NB4 (cell line): ENCODE measurements around the gene KIF1B.

Experiments
- CTCF ChIP-seq: IDR thresholded peaks from one replicate; pipeline ENCODE4 v1.5.1; 2012; ENCODE audit warnings: low read depth, low read length
- POLR2A ChIP-seq: IDR thresholded peaks from 2 replicates; pipeline ENCODE4 v1.6.1; 2011; ENCODE audit warnings: mild to moderate bottlenecking; ENCODE audit not compliant: insufficient read length; ENCODE audit errors: extremely low read depth

GRCh38 chr1:10188133-10188650, 22.2 kb upstream of the KIF1B start:
- TF ChIP-seq POLR2A (no peak), CTCF (no peak)
